GM18951 (cell line): ENCODE measurements around the gene SMC4.

Experiments used
- POLR2A ChIP-seq: IDR thresholded peaks from 4 replicates; pipeline ENCODE4 v1.6.1; 2011; ENCODE audit warnings: mild to moderate bottlenecking; ENCODE audit not compliant: insufficient read length, insufficient read depth; ENCODE audit errors: extremely low read depth
- in situ Hi-C: fragments of 300-500 bp; cut with MboI; formaldehyde crosslinking; loops from one replicate; pipeline ENCODE4 v1.12.0; 2022; ENCODE audit warnings: low sequenced_read_pairs, mixed read lengths, inconsistent platforms; ENCODE audit not compliant: unreplicated experiment

The SMC4 gene

DNA sequence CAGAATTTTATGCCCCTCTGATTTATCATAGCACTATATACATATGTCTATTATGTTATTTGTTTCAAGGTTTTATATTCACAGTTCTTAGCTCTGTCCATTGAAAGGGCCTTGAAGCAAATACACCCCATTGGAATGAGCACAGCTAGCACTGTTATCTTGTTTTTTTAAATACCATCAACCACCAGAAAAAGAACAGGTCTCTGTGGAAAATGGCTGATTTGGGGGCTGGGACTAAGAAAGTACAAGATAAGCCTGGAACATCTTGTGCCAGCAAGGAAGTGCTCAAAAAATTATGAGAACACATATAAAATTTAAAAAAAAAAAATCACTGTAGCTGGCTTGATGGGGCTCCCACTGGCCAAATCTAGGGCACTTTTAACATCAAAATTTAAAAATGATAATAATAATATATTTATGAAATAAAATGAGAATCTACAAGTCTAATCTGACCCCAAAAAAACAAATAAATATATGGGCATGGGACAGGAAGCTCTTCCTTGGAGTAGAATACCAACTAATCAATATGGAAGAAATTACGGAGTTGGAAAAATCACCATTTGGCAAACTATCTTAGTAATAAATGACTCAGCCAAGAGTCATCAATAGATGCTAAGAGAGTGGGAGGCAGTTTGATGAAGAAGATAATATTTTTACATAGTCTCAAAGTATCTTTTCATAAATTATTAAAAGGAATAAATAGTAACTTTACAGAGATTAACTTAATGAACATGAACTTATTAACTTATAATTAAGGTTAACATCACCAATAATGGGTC, 20.9 kb upstream of the SMC4 start:
- no peak for TF ChIP-seq POLR2A
- in situ Hi-C loops, result no loop called here

- in situ Hi-C loops, result no loop called here
- no peak for TF ChIP-seq POLR2A
Measured at GRCh38 chr3:160379628-160380214, 19.7 kb upstream of the SMC4 start.

DNA sequence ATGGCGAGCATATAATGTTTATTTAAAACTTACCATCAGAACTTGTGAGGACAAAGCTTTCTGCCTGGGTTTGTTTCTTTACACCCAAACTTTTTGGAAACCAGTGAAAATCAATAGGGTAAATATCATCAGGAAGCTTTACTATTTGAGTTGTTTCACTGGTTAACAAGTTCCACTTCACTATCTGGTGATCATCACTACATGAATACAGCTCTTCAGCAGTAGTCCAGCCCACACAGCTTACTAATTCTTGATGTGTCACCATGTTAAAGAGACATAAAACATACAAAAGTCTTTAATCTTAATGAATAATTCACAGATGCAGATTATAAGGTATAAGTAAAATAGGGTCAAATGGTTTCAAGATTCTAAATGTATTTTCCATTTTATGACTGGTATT, 18.0 kb upstream of the SMC4 start:
- in situ Hi-C loops, result no loop called here
- no peak for TF ChIP-seq POLR2A

- in situ Hi-C loops, result no loop called here
- no peak for TF ChIP-seq POLR2A
Measured at GRCh38 chr3:160384639-160385318, 14.7 kb upstream of the SMC4 start.

DNA sequence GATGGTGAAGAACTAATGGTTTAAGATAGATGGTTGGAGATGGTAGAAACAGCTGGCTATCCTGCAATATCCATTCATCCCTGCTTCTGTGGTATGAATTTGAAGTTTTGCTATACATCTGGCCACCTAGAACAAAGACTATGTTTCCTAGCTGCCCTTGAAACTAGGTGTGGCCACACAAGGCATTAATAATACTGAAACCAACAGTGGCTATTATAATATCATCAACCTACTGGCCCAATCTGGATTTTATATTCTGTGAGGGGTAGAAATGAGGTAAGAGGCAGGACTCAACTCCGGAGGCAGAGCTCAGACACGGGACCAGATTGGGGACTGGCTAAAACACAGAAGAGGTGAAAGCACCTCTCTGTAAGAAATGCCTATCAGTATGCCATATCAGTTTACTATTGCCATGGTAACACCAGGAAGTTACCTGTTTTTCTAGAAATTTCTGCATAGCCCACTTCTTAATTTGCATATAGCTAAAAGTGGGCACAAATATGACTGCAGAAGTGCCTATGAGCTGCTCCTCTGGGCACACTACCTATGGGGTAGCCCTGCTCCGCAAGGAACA, 8.8 kb upstream of the SMC4 start:
- in situ Hi-C loops, result no loop called here

DNA sequence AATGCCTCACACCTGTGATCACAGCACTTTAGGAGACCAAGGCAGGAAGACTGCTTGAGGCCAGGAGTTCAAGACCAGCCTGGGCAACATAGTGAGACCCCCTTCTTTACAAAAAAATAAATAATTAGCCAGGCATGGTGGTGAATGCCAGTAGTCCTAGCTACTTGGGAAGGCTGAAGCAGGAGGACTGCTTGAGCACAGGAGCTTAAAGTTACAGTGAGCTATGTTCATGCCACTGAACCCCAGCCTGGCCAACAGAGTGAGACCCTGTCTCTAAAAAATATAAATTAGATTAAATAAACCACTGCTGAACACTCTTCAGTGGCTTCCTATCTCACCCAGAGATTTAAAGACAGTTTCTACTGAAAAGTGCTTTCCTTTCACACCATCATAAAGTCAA, 6.7 kb upstream of the SMC4 start:
- no peak for TF ChIP-seq POLR2A
- in situ Hi-C loops, result no loop called here

More for the DNA sequence above, 8.8 kb upstream of the SMC4 start:
- TF ChIP-seq POLR2A, result no peak

- TF ChIP-seq POLR2A, result no peak
- in situ Hi-C loops, result no loop called here
Measured at GRCh38 chr3:160393346-160394008, 6.0 kb upstream of the SMC4 start.

DNA sequence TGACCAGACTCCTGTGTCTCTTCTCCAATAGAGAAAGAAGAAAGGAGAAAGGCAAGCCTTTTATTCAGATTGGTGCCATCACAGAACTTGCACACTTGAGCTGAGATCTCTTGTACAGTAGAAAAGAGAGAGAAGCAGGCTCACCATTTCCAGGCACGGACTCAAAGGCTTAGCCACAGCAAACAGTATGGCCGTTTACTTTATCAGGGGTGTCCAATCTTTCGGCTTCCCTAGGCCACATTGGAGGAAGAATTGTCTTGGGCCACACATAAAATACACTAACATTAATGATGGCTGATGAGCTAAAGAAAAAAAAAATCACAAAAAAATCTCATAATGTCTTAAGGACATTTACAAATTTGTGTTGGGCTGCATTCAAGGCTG, 5.4 kb upstream of the SMC4 start:
- TF ChIP-seq POLR2A, result no peak
- in situ Hi-C loops, result no loop called here

DNA sequence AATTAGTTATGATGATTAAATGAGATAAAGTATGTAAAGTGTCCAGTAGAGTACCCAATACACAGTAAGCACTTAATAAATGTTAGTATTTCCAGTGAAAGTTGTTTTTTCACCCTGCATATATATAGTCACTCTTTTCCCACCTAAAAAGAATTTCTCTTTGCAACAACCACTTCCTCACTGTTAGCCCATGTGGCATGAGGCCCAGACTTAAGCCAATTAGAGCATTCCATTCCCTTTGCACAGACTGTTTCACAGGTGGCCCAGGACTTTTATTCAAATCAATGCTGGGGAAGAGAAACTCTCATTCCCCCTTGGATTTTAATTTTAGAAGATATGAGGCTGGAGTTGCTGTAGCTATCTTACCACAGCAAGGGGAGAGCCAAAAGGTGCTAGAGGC, 4.2 kb upstream of the SMC4 start:
- no peak for TF ChIP-seq POLR2A
- in situ Hi-C loops, result no loop called here

- TF ChIP-seq POLR2A, result no peak
- in situ Hi-C loops, result no loop called here
Measured at GRCh38 chr3:160398820-160399124, 678 bp upstream of the SMC4 start.

GRCh38 chr3:160400030-160400701, 716 bp downstream of the SMC4 start:
- TF ChIP-seq POLR2A, result no peak
- in situ Hi-C loops, result no loop called here

- in situ Hi-C loops, result no loop called here
- no peak for TF ChIP-seq POLR2A
Measured at GRCh38 chr3:160400702-160401150, 1.3 kb downstream of the SMC4 start.

DNA sequence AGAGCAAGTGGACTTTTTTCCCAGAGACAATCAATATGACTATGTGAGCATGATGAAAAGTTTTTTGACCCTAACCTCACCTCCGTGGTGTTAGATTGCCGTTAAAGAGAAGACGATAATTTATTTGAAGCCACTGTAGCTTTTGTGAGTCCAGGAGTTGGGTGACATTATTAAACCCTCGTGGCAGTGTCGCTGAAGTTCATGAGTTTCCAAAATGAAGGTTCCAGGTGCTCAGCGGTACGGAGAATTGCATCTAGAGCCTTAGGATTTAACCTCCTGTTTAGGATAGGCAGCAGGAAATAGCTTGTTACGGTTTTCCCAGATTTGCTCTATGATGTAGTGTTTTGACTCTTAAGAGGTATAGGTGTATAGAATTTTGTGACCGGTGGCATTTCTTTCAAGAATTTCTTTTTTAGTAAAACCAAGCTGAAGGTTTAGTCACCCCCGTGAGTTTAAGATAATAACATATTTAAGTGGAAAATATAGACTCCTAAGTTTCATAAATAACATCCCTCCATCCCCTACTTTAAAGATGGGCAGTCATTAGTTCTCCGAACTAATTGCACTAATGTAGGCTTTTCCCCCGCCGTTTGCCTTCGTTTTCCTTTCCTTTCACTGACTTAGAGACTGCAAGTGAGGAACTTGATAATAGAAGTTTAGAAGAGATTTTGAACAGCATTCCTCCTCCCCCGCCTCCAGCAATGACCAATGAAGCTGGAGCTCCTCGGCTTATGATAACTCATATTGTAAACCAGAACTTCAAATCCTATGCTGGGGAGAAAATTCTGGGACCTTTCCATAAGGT, 2.0 kb downstream of the SMC4 start:
- TF ChIP-seq POLR2A, result no peak
- in situ Hi-C loops, result no loop called here
